Ovary (tissue), 3 donors: ENCODE data around the gene CCL4.
"Not testable (repeated sequence)": the region's sequence is repeated elsewhere in the genome, so short reads cannot be mapped to it uniquely, and the experiment has no call there.

Experiments used
- EP300 ChIP-seq: sonication (generic); formaldehyde crosslinking; IDR thresholded peaks from one replicate; pipeline ENCODE4 v1.6.1; 2017; ENCODE audit warnings: antibody characterized with exemption
- POLR2A ChIP-seq: fragments of 450-650 bp; IDR thresholded peaks from one replicate; pipeline ENCODE4 v1.6.1; 2017; ENCODE audit warnings: antibody characterized with exemption, mild to moderate bottlenecking, moderate library complexity
- TF ChIP-seq, protein P1 (sequence below), 3 donors: fragments of 450-650 bp in 2 of 3; fragments of 200-600 bp in 1 of 3; IDR thresholded peaks; one replicate each; pipeline versions ENCODE4 v1.5.1 to v1.8.0; 2016 to 2022; ENCODE audit warnings: antibody characterized with exemption in 3 of 3, mild to moderate bottlenecking in 1 of 3
- donor health status: DM: no; HTN: no; CAD: no.

DNA sequence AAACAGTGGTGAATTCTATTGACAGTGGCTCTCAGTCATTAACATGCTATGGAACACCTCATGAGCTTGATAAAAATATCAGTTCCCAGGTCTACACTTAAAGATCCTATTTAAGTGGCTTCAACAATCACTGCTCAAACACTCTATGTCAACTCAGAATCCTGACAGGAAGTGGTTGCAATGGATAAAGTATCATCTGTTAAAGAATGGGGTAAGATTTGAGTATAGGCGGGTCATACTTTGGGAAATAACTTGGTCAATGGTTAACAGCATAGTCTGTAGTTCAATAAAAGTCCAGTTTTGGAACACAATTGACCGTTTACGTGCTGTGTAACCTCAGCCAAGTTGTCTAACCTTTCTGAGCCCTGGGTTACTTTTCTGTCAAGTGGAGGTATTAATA lies 16.2 kb upstream of the CCL4 start:
- TF ChIP-seq POLR2A, EP300: not testable (repeated sequence)
- TF ChIP-seq, protein P1, sequence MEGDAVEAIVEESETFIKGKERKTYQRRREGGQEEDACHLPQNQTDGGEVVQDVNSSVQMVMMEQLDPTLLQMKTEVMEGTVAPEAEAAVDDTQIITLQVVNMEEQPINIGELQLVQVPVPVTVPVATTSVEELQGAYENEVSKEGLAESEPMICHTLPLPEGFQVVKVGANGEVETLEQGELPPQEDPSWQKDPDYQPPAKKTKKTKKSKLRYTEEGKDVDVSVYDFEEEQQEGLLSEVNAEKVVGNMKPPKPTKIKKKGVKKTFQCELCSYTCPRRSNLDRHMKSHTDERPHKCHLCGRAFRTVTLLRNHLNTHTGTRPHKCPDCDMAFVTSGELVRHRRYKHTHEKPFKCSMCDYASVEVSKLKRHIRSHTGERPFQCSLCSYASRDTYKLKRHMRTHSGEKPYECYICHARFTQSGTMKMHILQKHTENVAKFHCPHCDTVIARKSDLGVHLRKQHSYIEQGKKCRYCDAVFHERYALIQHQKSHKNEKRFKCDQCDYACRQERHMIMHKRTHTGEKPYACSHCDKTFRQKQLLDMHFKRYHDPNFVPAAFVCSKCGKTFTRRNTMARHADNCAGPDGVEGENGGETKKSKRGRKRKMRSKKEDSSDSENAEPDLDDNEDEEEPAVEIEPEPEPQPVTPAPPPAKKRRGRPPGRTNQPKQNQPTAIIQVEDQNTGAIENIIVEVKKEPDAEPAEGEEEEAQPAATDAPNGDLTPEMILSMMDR (IDR thresholded peaks at IDR 0.05): not testable (repeated sequence)
